Measurements from ENCODE around the gene PDE6H. TPM values are rescaled to one million over a fixed set of nuclear protein-coding genes. Genes with fewer than 3 reads are reported as not detected.

PDE6H gene
- total RNA-seq, 1 experiment from 2014 or later, result not detected

DNA sequence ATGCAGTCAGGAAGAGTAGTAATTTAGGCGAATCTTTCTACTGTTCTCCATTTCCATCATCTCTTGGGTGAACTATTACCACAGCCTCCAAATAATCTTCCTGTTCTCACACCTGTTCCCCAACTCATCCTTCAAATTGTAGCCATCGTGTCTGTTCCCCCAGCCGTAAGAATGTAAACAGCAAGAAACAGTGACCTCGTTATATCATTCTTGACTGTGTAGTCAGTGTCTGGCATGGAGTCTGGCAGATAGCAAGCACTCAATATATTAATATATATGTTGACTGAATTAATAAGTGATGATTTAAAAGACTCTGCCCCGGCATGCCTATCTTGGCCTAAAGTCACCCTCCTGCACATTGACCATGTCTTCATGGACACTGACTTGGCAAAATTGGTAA is 20.3 kb downstream of the PDE6H start:
- CTCF ChIA-PET, result no interaction called here
- Histone ChIP-seq H4K20me1 (ENCODE audit: insufficient read depth) (no peaks in the 10 kb centered on the region), H2AFZ (no peak overlapping the region), H3K9me2 (ENCODE audit: insufficient read depth) (peaks cover 4% of the 10 kb centered on the region; the same call in 1 of the 2 replicates), H3K9me3 (ENCODE audit: insufficient read depth, low read depth) (no peaks in the 10 kb centered on the region; the same call in 1 of the 2 replicates), H3K36me3 (ENCODE audit: low read depth) (no peaks in the 10 kb centered on the region), H3K79me2 (ENCODE audit: low read depth) (no peaks in the 10 kb centered on the region), H3K27me3 (ENCODE audit: insufficient read depth, low read depth) (no peaks in the 10 kb centered on the region), H3K4me2 (no peak overlapping the region), H3K27ac (no peak overlapping the region), H3K4me1 (replicated peaks; ENCODE audit: insufficient read depth) (peaks cover 10% of the 10 kb centered on the region), H3F3A (ENCODE audit: insufficient read depth, low read depth) (peaks cover 3% of the 10 kb centered on the region; the same call in 1 of the 2 replicates), H3K4me3 (no peak overlapping the region)
- no TSS peak for BruUV-seq (replicated peaks)
- TF ChIP-seq, protein P1, sequence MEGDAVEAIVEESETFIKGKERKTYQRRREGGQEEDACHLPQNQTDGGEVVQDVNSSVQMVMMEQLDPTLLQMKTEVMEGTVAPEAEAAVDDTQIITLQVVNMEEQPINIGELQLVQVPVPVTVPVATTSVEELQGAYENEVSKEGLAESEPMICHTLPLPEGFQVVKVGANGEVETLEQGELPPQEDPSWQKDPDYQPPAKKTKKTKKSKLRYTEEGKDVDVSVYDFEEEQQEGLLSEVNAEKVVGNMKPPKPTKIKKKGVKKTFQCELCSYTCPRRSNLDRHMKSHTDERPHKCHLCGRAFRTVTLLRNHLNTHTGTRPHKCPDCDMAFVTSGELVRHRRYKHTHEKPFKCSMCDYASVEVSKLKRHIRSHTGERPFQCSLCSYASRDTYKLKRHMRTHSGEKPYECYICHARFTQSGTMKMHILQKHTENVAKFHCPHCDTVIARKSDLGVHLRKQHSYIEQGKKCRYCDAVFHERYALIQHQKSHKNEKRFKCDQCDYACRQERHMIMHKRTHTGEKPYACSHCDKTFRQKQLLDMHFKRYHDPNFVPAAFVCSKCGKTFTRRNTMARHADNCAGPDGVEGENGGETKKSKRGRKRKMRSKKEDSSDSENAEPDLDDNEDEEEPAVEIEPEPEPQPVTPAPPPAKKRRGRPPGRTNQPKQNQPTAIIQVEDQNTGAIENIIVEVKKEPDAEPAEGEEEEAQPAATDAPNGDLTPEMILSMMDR (conservative IDR thresholded peaks at IDR 0.05), result no peak
- TF ChIP-seq EZH2 (IDR thresholded peaks at IDR 0.05; ENCODE audit: low read depth), result no peak
- POLR2A ChIA-PET (ENCODE audit: unreplicated experiment), result no interaction called here
- intact Hi-C loops (cut with micrococcal nuclease; ENCODE audit: unreplicated experiment), result loop anchor here (10.0 kb wide), 1 partner anchor 478 kb away; no protein-coding TSS in a partner anchor
- DNase-seq, result no peak

DNA sequence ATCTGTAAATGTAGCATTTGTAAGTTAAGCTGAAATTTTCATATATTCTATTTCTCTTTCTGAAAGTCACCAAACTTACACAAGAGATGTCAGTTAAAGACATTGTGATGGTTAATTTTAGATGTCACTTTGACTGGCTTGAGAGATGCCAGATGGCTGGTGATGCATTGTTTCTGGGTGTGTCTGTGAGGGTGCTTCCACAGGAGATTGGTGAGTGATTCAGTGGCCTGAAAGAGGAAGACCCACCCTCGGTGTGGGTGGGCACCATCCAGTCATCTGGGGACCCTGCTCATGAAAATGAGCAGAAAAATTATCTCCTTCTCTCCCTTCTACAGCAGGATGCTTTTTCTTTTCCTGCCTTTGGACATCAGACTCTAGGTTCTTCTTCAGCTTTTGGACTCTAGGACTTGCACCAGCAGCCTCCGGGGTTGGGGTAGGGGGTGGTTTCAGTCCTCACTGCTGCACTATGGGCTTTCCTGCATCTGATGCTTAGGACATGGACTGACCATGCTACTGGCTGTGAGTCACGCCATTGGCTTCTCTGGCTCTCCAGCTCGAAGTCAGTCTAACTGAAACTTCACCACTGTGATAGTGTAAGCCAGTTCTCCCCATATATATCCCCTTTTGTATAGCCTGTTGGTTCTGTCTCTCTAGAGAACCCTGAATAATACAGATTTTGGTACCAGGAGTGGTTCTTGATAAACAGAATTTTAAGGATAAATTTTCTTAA is 20.9 kb downstream of the PDE6H start:
- Histone ChIP-seq H3K36me3 (ENCODE audit: low read depth) (no peaks in the 10 kb centered on the region), H3F3A (ENCODE audit: insufficient read depth, low read depth) (peaks cover 3% of the 10 kb centered on the region; the same call in 1 of the 2 replicates), H2AFZ (no peak overlapping the region), H3K9me2 (ENCODE audit: insufficient read depth) (peaks cover 4% of the 10 kb centered on the region; the same call in 1 of the 2 replicates), H3K79me2 (ENCODE audit: low read depth) (no peaks in the 10 kb centered on the region), H3K4me3 (no peak overlapping the region), H3K4me2 (no peak overlapping the region), H4K20me1 (ENCODE audit: insufficient read depth) (no peaks in the 10 kb centered on the region), H3K9me3 (ENCODE audit: insufficient read depth, low read depth) (no peaks in the 10 kb centered on the region; the same call in 1 of the 2 replicates), H3K27me3 (ENCODE audit: insufficient read depth, low read depth) (no peaks in the 10 kb centered on the region), H3K27ac (no peak overlapping the region), H3K4me1 (replicated peaks; ENCODE audit: insufficient read depth) (peaks cover 10% of the 10 kb centered on the region)
- no peak for DNase-seq
- no TSS peak for BruUV-seq (replicated peaks)
- intact Hi-C loops (cut with micrococcal nuclease; ENCODE audit: unreplicated experiment), result loop anchor here (2.0 to 10.0 kb wide), 5 partner anchors 33 to 807 kb away; partner anchors contain the start of gene ARHGDIB
- POLR2A ChIA-PET (ENCODE audit: unreplicated experiment), result no interaction called here
- no peak for TF ChIP-seq EZH2 (IDR thresholded peaks at IDR 0.05; ENCODE audit: low read depth)
- TF ChIP-seq, protein P1 (conservative IDR thresholded peaks at IDR 0.05), result no peak
- CTCF ChIA-PET, result interaction anchor here (0.6 to 2.7 kb wide), 2 partner anchors 157 to 183 kb away, joined by 3 to 19 read pairs; no protein-coding TSS in a partner anchor

DNA sequence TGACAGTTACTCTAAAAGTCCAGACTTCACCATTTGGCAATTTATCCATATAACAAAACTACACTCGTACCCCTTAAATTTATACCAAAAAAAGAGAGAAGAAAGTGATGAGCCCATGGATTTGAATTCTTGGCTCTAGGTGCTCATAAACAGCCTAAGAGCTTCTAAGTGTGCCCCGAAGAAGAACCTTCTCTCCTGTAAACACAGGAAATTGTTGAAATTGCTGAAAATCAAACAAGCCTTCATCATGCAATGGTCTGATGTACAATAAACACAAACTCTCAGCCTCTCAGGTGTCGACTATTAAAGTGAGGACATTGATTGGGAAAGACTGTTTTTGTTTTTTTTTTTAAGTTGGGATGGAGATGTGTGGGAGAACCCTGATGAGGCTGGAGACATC is 21.8 kb downstream of the PDE6H start:
- Histone ChIP-seq H3K9me3 (ENCODE audit: insufficient read depth, low read depth) (no peaks in the 10 kb centered on the region; the same call in 1 of the 2 replicates), H3K4me2 (no peak overlapping the region), H2AFZ (no peak overlapping the region), H3K9me2 (ENCODE audit: insufficient read depth) (no peaks in the 10 kb centered on the region), H4K20me1 (ENCODE audit: insufficient read depth) (no peaks in the 10 kb centered on the region), H3K36me3 (ENCODE audit: low read depth) (no peaks in the 10 kb centered on the region), H3K27me3 (ENCODE audit: insufficient read depth, low read depth) (no peaks in the 10 kb centered on the region), H3K4me1 (replicated peaks; ENCODE audit: insufficient read depth) (peaks cover 16% of the 10 kb centered on the region), H3K27ac (no peak overlapping the region), H3K79me2 (ENCODE audit: low read depth) (no peaks in the 10 kb centered on the region), H3K4me3 (no peak overlapping the region), H3F3A (ENCODE audit: insufficient read depth, low read depth) (peaks cover 3% of the 10 kb centered on the region; the same call in 1 of the 2 replicates)
- no peak for DNase-seq
- BruUV-seq (replicated peaks), result no TSS peak
- no peak for TF ChIP-seq EZH2 (IDR thresholded peaks at IDR 0.05; ENCODE audit: low read depth)
- TF ChIP-seq, protein P1 (conservative IDR thresholded peaks at IDR 0.05), result no peak
- CTCF ChIA-PET, result interaction anchor here (0.7 to 2.7 kb wide), 2 partner anchors 173 to 184 kb away, joined by 3 to 19 read pairs; no protein-coding TSS in a partner anchor
- intact Hi-C loops (cut with micrococcal nuclease; ENCODE audit: unreplicated experiment), result loop anchor here (1.0 to 10.0 kb wide), 10 partner anchors 34 to 808 kb away; partner anchors contain the start of gene ARHGDIB
- POLR2A ChIA-PET (ENCODE audit: unreplicated experiment), result interaction anchor here (0.6 to 0.7 kb wide), 3 partner anchors 63 to 1297 kb away, joined by 3 to 6 read pairs (median 4); no protein-coding TSS in a partner anchor
